NCI-H345 treated with DMSO at 0.1 percent for 48 hours (cell line): ENCODE measurements around the gene SMIM27.
A peak's percentile ranks its signal among the peaks of the same experiment; 100 is the strongest.
"Not testable (repeated sequence)": the region's sequence is repeated elsewhere in the genome, so short reads cannot be mapped to it uniquely, and the experiment has no call there.

Experiments used
- DNase-seq: peaks from one replicate; lab custom pipeline; 2025; ENCODE audit not compliant: unreplicated experiment; lab: John Stamatoyannopoulos, UW

The SMIM27 gene

GRCh38 chr9:32552172-32552872 lies at the start of gene SMIM27, which contains the start of gene TOPORS:
SMIM27 (plus strand) TSS chr9:32552327; CDS start chr9:32552435, 108 bp downstream.
TOPORS (minus strand) TSS chr9:32552586; CDS start chr9:32552436, 150 bp downstream.
- peak; percentile 88 for DNase-seq

- no peak for DNase-seq
These were observed 49.7 kb upstream of the SMIM27 start for GRCh38 chr9:32502464-32502863.

- no peak for DNase-seq
These were observed 49.1 kb upstream of the SMIM27 start for GRCh38 chr9:32503008-32503407.

GRCh38 chr9:32508728-32509127 lies 43.4 kb upstream of the SMIM27 start:
- DNase-seq, result no peak

GRCh38 chr9:32516241-32516640 lies 35.9 kb upstream of the SMIM27 start:
- DNase-seq, result no peak

- DNase-seq, result no peak
These were observed 33.9 kb upstream of the SMIM27 start for GRCh38 chr9:32518276-32518675.

- DNase-seq, result no peak
These were observed 28.2 kb upstream of the SMIM27 start for GRCh38 chr9:32523910-32524309.

GRCh38 chr9:32524558-32524891 lies 27.6 kb upstream of the SMIM27 start:
- not testable (repeated sequence) for DNase-seq

- peak; percentile 75 for DNase-seq
These were observed 27.0 kb upstream of the SMIM27 start for GRCh38 chr9:32524892-32525708.

- no peak for DNase-seq
These were observed 26.5 kb upstream of the SMIM27 start for GRCh38 chr9:32525709-32526030.

GRCh38 chr9:32526041-32526706 lies 26.0 kb upstream of the SMIM27 start, which contains the start of gene RIGI:
RIGI (minus strand) TSS chr9:32526196; CDS start chr9:32526166, 30 bp downstream.
- peak; percentile 98 for DNase-seq

- DNase-seq, result no peak
These were observed 25.4 kb upstream of the SMIM27 start for GRCh38 chr9:32526707-32527048.

- DNase-seq, result no peak
These were observed 18.8 kb upstream of the SMIM27 start for GRCh38 chr9:32533336-32533735.

- DNase-seq, result no peak
These were observed 18.3 kb upstream of the SMIM27 start for GRCh38 chr9:32533816-32534215.

- no peak for DNase-seq
These were observed 9.1 kb upstream of the SMIM27 start for GRCh38 chr9:32543047-32543446.

- no peak for DNase-seq
These were observed 6.2 kb upstream of the SMIM27 start for GRCh38 chr9:32545884-32546283.

- not testable (repeated sequence) for DNase-seq
These were observed 3.9 kb upstream of the SMIM27 start for GRCh38 chr9:32548213-32548612.

- DNase-seq, result no peak
These were observed 2.0 kb upstream of the SMIM27 start for GRCh38 chr9:32550150-32550561.

- peak; percentile 91 for DNase-seq
These were observed 1.4 kb upstream of the SMIM27 start for GRCh38 chr9:32550562-32551275.

GRCh38 chr9:32551276-32552051 lies 663 bp upstream of the SMIM27 start:
- DNase-seq, result peak; percentile 66
